ENCODE data around the gene ELAVL1.
A peak's percentile ranks its signal among the peaks of the same experiment; 100 is the strongest.

Gene ELAVL1

GRCh38 chr19:8022275-8022674 is 16.8 kb upstream of the ELAVL1 start:
- no peak for DNase-seq
- intact Hi-C loops (cut with DNase I), result no loop called here

DNA sequence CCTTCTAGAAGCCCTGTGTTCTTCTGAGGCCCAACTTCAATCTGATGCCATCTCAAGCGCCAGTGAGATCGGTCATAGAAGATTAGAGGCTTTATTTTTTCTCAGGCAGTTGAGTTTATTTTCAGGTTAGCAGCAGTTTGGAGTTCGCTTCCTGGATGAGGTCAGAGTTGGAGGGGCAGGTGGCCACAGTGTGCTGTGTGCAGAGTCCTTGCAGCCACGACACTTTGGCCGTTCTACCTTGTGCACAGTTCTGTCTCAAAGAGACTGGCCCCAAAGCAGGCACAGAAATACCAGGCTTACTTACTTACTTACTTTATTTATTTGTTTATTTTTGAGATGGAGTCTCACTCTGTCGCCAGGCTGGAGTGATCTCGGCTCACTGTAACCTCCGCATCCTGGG is 15.9 kb upstream of the ELAVL1 start:
- no peak for DNase-seq
- intact Hi-C loops (cut with DNase I), result no loop called here

DNA sequence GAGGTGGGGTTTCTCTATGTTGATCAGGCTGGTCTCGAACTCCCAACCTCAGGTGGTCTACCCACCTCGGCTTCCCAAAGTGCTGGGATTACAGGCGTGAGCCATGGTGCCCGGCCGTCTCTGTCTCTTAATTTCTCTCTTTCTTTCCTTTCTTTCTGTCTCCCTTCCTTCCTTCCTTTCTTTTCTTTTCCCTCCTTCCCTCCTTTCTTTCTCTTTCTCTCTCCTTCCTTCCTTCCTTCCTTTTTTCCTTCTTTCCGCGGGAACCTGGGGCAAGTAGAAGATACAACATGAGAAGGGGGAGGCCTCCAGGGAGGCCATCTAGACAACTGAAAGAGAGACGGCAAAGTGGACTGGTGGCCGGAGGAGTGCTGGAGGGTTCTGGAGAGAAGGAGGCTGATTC is 15.2 kb upstream of the ELAVL1 start:
- no peak for DNase-seq
- intact Hi-C loops (cut with DNase I), result no loop called here

DNA sequence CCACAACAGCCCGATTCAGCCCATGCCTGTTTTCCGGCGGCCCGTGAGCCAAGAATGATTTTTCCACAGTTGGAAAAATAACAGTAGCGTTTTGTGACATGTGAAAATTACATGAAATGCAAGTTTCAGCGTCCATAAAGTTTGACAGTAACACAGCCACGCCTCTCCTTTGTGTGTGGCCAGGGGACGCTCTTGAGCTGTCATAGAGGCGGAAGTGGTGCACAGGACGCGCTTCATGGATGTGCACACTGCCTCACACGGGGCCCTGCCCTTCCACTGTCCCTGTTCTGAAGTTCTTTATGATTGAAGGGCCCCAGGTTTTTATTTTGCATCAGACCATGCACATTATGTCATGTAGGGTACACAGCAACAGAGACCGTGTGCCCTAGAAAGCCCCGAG is 12.4 kb upstream of the ELAVL1 start:
- no peak for DNase-seq
- intact Hi-C loops (cut with DNase I), result no loop called here

DNA sequence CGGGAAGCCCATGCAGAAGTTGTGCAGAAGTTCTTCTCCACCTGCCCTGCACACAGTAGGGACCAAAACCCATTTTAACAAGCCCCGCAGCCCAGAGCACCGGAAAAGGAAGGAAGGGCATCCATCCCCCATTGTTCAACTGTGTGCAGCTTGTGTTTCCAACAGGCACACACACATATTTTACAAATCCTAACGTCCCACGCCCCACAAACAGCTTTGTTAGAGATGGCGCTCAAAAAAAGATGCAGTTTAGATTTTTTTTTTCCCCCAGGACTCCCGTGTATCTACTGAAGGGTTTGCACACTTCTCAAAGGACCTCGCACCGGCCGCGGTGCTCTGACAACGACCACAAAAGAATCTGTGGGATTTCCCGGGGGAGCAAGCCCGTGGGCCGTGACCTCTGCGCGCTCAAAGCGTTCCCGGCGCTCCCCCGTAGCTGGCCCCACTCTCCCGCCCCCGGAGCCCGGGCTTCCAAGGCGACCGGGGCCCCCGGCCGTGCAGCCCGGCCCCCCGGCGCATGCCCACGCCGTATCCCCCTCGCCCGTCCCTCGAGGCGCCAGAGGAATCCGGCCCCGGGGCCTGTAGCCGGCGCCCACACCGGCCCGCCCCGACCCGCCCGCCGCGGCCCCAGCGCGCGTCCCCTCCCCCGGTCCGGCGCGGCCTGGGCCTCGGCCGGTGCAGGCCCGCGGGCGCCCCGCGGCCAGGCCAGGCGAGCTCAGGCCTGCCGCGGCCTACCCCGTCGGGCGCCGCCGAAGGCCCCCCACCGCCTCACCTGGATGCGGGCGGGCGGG is 523 bp downstream of the ELAVL1 start:
- intact Hi-C loops (cut with DNase I), result loop anchor here (1.0 to 5.0 kb wide), 2 partner anchors 33 to 62 kb away; partner anchors contain the start of gene TIMM44
- no peak for DNase-seq

DNA sequence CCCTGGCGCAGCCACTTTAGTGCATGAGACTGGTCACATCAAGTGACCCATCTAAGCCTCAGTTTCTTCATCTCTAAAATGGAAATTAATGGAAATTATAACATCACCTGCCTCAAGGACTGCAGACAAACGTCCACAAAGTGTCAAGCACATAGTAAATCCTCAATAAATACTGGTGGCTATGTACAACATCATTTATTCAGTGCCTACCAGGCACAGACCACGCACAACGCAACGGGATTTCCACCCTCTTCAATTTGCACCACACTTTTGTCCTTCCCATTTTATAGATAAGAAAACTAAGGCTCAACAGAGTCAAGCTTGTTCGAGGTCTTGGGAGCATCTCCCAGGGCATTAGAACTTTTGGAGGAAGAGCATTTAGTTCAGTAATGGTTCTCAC is 1.4 kb downstream of the ELAVL1 start:
- intact Hi-C loops (cut with DNase I), result no loop called here
- DNase-seq, result no peak

DNA sequence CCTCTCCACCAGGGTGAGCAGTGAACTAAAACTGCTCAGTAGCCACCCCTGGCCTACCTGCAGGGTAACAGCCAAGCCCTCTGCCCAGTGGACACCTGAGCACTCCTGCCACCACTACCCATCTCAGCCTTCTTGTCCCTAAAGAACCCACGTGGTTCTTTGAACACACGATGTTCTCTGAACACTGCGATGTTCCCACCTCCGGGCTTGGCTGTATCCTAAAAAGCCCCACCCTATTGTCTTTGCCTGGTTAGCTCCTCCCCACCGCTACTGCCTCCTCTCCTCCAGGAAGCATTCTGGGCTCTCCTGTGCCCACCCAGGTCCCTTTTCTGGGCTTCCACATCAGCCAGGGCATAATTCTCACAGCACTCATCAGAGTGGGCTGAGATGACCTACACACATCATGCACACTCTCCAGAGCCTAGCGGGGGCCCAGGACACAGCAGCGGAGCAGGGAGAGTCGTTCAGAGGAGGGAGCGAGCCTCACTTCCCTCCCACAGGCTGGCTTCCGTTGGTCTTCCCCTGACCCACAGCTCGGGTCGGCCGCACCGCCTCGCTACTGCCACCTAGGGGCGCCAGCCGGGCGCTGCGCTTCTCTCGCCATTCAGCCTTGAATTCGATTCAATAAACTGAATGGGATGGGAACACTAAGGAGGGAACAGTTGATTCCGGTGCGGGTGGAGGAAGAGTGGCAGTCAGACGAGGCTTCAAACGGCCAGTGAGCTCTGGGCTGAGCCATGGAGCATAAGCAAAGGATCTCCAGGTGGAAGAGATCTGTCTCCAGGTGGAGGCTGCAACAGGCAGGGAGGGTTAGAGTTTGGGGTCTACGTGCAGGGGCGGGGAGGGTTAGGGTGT is 3.2 kb downstream of the ELAVL1 start:
- intact Hi-C loops (cut with DNase I), result no loop called here
- DNase-seq, result peak; percentile 50 to 96 (median 82)

- intact Hi-C loops (cut with DNase I), result no loop called here
Measured at GRCh38 chr19:8001651-8001994, 3.8 kb downstream of the ELAVL1 start.

GRCh38 chr19:8000298-8001038 is 5.0 kb downstream of the ELAVL1 start:
- intact Hi-C loops (cut with DNase I), result no loop called here
- DNase-seq, result no peak

More at GRCh38 chr19:8001651-8001994, 3.8 kb downstream of the ELAVL1 start:
- DNase-seq, result no peak

DNA sequence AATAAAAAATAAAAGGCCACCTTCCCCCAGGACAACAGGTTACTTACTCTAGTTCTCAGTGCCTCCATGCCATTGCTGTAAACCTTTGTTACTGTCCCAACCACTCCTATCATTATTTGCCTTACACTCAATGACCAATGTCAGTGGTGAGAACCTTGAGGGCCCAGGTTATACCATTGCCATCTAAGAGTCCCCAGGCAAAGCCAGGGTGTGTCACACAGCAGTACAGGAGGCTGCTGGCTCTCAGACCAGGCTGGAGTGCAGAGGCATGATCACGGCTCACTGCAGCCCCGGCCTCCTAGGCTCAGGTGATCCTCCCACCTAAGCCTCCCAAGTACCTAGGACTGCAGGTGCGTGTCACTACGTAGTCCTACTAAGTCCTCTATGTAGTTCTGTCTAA is 6.1 kb downstream of the ELAVL1 start:
- DNase-seq, result peak in 1 of 10 donors; percentile 11
- intact Hi-C loops (cut with DNase I), result no loop called here

DNA sequence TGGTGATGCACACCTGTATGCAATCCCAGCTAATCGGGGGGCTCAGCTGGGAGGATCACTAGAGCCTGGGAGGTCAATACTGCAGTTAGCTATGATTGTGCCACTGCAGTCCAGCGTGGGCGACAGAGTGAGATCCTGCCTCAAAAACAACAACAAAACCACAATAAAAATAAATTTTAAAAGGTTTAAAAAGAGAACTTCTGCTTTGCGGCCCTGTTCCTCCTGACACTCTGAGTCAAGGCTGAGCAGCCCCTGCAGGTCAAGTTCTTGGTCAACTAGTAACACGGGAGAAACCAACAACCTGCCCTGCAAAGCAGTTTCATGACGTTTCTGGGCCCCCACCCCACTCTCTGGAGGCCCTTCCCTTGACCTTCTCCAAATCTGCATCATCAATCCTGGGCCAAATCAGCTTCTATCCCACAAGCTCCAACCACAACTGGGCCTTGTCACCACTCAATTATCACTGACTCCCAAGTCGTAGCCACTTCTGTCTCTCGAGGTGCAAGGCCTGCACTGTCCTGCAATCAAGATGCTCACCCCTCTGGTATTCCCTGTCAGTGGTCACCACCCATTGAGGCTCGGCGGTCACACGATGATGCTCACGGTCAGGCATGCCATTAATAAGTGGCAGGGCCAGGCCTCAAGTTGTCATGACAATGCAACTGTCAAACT is 7.5 kb downstream of the ELAVL1 start:
- intact Hi-C loops (cut with DNase I), result no loop called here

DNA sequence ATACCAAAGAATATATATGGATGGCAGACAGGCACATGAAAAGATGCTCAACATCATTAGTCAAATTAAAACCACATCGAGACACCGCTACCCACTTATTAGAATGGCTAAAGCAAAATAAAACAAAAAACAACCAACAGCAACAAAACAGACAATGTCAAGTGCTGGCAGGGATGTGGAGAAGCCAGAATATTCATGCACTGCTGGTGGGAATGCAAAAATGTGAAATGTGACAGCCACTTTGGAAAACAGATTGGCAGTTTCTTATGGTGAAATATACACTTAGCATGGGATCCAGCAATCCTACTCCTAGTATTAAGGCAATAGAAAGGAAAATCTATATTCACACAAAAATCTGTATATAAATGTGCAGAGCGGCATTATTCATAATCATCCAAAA is 8.6 kb downstream of the ELAVL1 start:
- no peak for DNase-seq
- intact Hi-C loops (cut with DNase I), result no loop called here

More for the DNA sequence above, 7.5 kb downstream of the ELAVL1 start:
- DNase-seq, result peak in 1 of 10 donors; percentile 10

GRCh38 chr19:7995810-7996158 is 9.7 kb downstream of the ELAVL1 start:
- intact Hi-C loops (cut with DNase I), result no loop called here
- peak in 1 of 10 donors; percentile 5 for DNase-seq

GRCh38 chr19:7994928-7995809 is 10.3 kb downstream of the ELAVL1 start:
- DNase-seq, result no peak
- intact Hi-C loops (cut with DNase I), result no loop called here

DNA sequence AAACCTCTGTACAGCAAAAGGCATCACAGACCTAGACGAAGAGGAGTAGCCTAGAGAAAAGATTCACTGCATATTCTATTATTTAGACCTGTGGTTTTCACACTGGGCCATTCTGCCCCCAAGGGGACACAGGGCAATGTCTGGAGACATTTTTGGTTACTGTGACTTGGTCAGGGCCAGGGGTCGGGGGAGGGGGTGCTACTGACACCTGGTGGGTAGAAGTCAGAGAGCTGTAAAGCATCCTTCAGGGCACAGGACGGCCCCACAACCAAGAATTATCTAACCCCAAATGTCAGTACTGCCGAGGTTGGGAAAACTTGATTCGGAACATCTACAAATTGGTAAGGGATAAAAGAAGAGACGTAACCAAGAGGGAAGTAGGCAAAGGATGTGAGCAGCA is 11.3 kb downstream of the ELAVL1 start:
- intact Hi-C loops (cut with DNase I), result no loop called here
- DNase-seq, result no peak

- peak in 1 of 10 donors; percentile 40 for DNase-seq
- intact Hi-C loops (cut with DNase I), result no loop called here
Measured at GRCh38 chr19:7993560-7993959, 11.9 kb downstream of the ELAVL1 start.

DNA sequence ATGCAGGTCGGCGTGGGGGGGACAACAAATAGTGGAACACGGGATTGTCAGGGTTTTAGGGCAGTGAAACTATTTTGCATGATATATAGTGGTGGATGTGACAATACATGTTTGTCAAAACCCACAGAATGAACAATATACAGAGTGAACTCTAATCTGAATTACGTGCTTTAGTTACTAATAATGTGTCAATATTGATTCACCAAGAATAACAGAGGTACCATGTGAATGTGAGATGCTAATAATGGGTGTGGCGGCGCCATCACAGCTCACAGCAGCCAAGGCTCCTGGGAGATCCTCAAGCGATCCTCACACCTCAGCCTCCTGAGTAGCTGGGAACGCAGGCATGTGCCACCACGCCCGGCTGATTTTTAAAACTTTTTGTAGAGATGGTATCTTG is 12.9 kb downstream of the ELAVL1 start:
- DNase-seq, result no peak
- intact Hi-C loops (cut with DNase I), result no loop called here

DNA sequence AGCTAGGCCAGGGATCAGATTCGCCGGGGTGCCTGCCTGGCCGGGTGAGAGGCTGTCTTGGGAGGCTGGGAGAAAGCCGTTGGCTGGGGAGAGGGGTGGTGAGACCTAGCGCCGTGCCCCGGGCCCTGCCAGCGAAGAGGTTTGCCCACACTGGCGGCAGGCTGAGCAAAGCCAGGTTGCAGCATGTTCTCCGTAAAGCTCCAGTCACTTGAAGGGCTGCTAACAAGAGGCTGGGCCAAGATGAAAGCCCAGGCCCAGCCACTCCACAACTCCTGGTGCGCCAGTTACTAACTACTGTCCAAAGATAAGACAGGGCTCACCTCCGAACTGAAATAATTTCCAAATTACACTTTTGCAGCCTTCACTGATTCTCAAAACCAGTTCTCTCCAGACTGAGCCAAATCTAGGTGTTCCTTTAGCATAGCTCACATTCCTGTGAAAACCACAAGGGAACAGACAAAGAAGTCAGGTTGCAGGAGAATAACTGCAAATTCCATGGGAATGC is 16.3 kb downstream of the ELAVL1 start:
- DNase-seq, result peak in 1 of 10 donors; percentile 50
- intact Hi-C loops (cut with DNase I), result no loop called here

GRCh38 chr19:7988307-7988706 is 17.1 kb downstream of the ELAVL1 start:
- DNase-seq, result peak in 2 of 10 donors; percentile 19 to 25
- intact Hi-C loops (cut with DNase I), result no loop called here
